Measurements from ENCODE around the gene LRRC36.

DNA sequence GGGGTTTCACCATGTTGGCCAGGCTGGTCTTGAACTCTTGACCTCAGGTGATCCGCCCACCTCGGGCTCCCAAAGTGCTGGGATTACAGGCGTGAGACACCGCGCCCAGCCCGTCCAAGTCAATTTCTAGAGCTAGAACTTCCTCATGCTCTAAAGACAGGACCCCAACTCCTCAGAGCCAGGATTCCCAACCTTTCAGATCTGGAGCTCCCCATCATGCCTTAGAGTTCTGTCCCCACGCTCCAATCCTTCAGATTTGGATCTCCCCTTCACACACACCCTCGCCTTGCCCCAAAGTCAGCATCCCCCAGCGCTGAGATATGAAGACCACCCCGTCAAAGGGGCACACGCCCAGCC is 522 bp upstream of the LRRC36 start:
- TF ChIP-seq, protein P1, sequence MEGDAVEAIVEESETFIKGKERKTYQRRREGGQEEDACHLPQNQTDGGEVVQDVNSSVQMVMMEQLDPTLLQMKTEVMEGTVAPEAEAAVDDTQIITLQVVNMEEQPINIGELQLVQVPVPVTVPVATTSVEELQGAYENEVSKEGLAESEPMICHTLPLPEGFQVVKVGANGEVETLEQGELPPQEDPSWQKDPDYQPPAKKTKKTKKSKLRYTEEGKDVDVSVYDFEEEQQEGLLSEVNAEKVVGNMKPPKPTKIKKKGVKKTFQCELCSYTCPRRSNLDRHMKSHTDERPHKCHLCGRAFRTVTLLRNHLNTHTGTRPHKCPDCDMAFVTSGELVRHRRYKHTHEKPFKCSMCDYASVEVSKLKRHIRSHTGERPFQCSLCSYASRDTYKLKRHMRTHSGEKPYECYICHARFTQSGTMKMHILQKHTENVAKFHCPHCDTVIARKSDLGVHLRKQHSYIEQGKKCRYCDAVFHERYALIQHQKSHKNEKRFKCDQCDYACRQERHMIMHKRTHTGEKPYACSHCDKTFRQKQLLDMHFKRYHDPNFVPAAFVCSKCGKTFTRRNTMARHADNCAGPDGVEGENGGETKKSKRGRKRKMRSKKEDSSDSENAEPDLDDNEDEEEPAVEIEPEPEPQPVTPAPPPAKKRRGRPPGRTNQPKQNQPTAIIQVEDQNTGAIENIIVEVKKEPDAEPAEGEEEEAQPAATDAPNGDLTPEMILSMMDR (IDR thresholded peaks at IDR 0.05) = no peak
- TF ChIP-seq, protein P2, sequence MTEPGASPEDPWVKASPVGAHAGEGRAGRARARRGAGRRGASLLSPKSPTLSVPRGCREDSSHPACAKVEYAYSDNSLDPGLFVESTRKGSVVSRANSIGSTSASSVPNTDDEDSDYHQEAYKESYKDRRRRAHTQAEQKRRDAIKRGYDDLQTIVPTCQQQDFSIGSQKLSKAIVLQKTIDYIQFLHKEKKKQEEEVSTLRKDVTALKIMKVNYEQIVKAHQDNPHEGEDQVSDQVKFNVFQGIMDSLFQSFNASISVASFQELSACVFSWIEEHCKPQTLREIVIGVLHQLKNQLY (CRISPR knock-in tag; IDR thresholded peaks at IDR 0.05) = no peak
- no peak for TF ChIP-seq TCF7 (CRISPR knock-in tag; IDR thresholded peaks at IDR 0.05; ENCODE audit: low read depth)
- TF ChIP-seq, protein P3, sequence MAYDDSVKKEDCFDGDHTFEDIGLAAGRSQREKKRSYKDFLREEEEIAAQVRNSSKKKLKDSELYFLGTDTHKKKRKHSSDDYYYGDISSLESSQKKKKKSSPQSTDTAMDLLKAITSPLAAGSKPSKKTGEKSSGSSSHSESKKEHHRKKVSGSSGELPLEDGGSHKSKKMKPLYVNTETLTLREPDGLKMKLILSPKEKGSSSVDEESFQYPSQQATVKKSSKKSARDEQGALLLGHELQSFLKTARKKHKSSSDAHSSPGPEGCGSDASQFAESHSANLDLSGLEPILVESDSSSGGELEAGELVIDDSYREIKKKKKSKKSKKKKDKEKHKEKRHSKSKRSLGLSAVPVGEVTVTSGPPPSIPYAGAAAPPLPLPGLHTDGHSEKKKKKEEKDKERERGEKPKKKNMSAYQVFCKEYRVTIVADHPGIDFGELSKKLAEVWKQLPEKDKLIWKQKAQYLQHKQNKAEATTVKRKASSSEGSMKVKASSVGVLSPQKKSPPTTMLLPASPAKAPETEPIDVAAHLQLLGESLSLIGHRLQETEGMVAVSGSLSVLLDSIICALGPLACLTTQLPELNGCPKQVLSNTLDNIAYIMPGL (CRISPR knock-in tag; IDR thresholded peaks at IDR 0.05) = no peak
- no peak for TF ChIP-seq JUN (CRISPR knock-in tag; IDR thresholded peaks at IDR 0.05)

Measured in WTC11 (cell line).